IMR-90 (cell line): ENCODE results near the gene TOGARAM2. TPM values are rescaled to one million over a fixed set of nuclear protein-coding genes. Genes with fewer than 3 reads are reported as not detected.

Experiments used
- ATAC-seq: fragments of 200-7000 bp; cut with Tn5 transposase; 2 replicates; pipeline ENCODE4 v1.9.1; 2020; ENCODE audit warnings: low read depth, mild to moderate bottlenecking, moderate library complexity
- BruUV-seq: library from RNA; stranded (reverse); fragments of 400-500 nt; replicated peaks from 2 replicates; lab custom pipeline; 2021; lab: Mats Ljungman, UMichigan
- CTCF ChIA-PET: fragments of 300-600 bp; formaldehyde crosslinking; extraction: SDS; loops from one replicate; lab custom pipeline; 2021; ENCODE audit warnings: antibody characterized with exemption; lab: Yijun Ruan, JAX
- POLR2A ChIA-PET: fragments of 300-600 bp; sonication (Branson Sonifier 250); formaldehyde crosslinking; loops from one replicate; lab custom pipeline; 2022; ENCODE audit warnings: antibody characterized with exemption; ENCODE audit not compliant: unreplicated experiment; lab: Charles Lee
- DNase-seq: peaks from one replicate; pipeline ENCODE4 v3.0.0; 2013
- H2AFZ ChIP-seq: replicated peaks from 2 replicates; pipeline ENCODE3; 2013; ENCODE audit warnings: low read length, mild to moderate bottlenecking; ENCODE audit not compliant: poor library complexity
- H2AK5ac ChIP-seq: 2 replicates; pipeline ENCODE4 v1.6.1; 2013; ENCODE audit warnings: low read depth, low read length, inconsistent platforms
- H2AK9ac ChIP-seq: replicated peaks from 2 replicates; pipeline ENCODE3; 2013; ENCODE audit warnings: mild to moderate bottlenecking, low read depth, low read length, moderate library complexity; ENCODE audit not compliant: poor library complexity
- H2BK120ac ChIP-seq: 2 replicates; pipeline ENCODE4 v1.6.1; 2013; ENCODE audit warnings: low read depth, low read length, inconsistent platforms
- H2BK15ac ChIP-seq: 3 replicates; pipeline ENCODE4 v1.6.1; 2013; ENCODE audit warnings: low read depth, low read length, inconsistent platforms
- H2BK20ac ChIP-seq: 2 replicates; pipeline ENCODE4 v1.6.1; 2013; ENCODE audit warnings: low read depth, mild to moderate bottlenecking, inconsistent platforms, low read length, moderate library complexity
- H2BK5ac ChIP-seq: 2 replicates; pipeline ENCODE4 v1.6.1; 2013; ENCODE audit warnings: mild to moderate bottlenecking, low read depth, low read length, inconsistent platforms; ENCODE audit not compliant: poor library complexity, severe bottlenecking
- H3K14ac ChIP-seq: replicated peaks from 2 replicates; pipeline ENCODE4 v1.6.1; 2013; ENCODE audit warnings: low read depth, low read length, inconsistent platforms
- H3K18ac ChIP-seq: 2 replicates; pipeline ENCODE4 v1.6.1; 2013; ENCODE audit warnings: low read depth, low read length, control low read depth
- H3K23ac ChIP-seq: 2 replicates; pipeline ENCODE4 v1.6.1; 2013; ENCODE audit warnings: low read depth, low read length, inconsistent platforms
- H3K27ac ChIP-seq: 2 replicates; pipeline ENCODE4 v1.5.1; 2013; ENCODE audit warnings: mild to moderate bottlenecking, control low read depth, low read length; ENCODE audit not compliant: insufficient read depth
- H3K27me3 ChIP-seq: 2 replicates; pipeline ENCODE4 v1.6.1; 2013; ENCODE audit warnings: low read length; ENCODE audit not compliant: control insufficient read depth, insufficient read depth
- H3K36me3 ChIP-seq: 2 replicates; pipeline ENCODE4 v1.6.1; 2013; ENCODE audit warnings: low read length, mixed read lengths; ENCODE audit not compliant: control insufficient read depth, insufficient read depth
- H3K4ac ChIP-seq: 2 replicates; pipeline ENCODE4 v1.6.1; 2013; ENCODE audit warnings: low read depth, low read length, inconsistent platforms
- H3K4me1 ChIP-seq: 2 replicates; pipeline ENCODE4 v1.6.1; 2013; ENCODE audit warnings: low read length, mixed read lengths; ENCODE audit not compliant: control insufficient read depth, insufficient read depth
- H3K4me2 ChIP-seq: 2 replicates; pipeline ENCODE4 v1.6.1; 2013; ENCODE audit warnings: low read depth, mild to moderate bottlenecking, control low read depth, low read length, moderate library complexity
- H3K4me3 ChIP-seq: 2 replicates; pipeline ENCODE4 v1.5.1; 2013; ENCODE audit warnings: low read depth, mild to moderate bottlenecking, control low read depth, low read length, moderate library complexity; ENCODE audit not compliant: insufficient read depth
- H3K56ac ChIP-seq: 2 replicates; pipeline ENCODE4 v1.6.1; 2013; ENCODE audit warnings: low read length, inconsistent platforms; ENCODE audit not compliant: insufficient read depth; ENCODE audit errors: extremely low read depth
- H3K79me1 ChIP-seq, 2 experiments: 2 replicates each; pipeline ENCODE4 v1.6.1; 2013; ENCODE audit warnings: low read length in 2 of 2, inconsistent platforms in 1 of 2, low read depth in 1 of 2
- H3K9ac ChIP-seq: 2 replicates; pipeline ENCODE4 v1.6.1; 2013; ENCODE audit warnings: low read depth, low read length, control low read depth
- H3K9me1 ChIP-seq: 2 replicates; pipeline ENCODE4 v1.6.1; 2013; ENCODE audit warnings: low read length, inconsistent platforms; ENCODE audit not compliant: insufficient read depth
- H3K9me3 ChIP-seq: 2 replicates; pipeline ENCODE4 v1.6.1; 2013; ENCODE audit warnings: low read length; ENCODE audit not compliant: control insufficient read depth, insufficient read depth
- H4K20me1 ChIP-seq: 2 replicates; pipeline ENCODE4 v1.6.1; 2013; ENCODE audit warnings: low read length, inconsistent platforms; ENCODE audit not compliant: insufficient read depth
- H4K5ac ChIP-seq: 2 replicates; pipeline ENCODE4 v1.6.1; 2013; ENCODE audit warnings: mild to moderate bottlenecking, low read depth, low read length, control low read depth
- H4K8ac ChIP-seq, 2 experiments: 2 replicates each; pipeline ENCODE4 v1.6.1; 2013; ENCODE audit warnings: low read depth in 2 of 2, low read length in 2 of 2, control low read depth in 1 of 2, inconsistent platforms in 1 of 2
- H4K91ac ChIP-seq: 2 replicates; pipeline ENCODE4 v1.6.1; 2013; ENCODE audit warnings: low read depth, low read length, inconsistent platforms; ENCODE audit not compliant: insufficient read depth
- BHLHE40 ChIP-seq: fragments of 150-350 bp; IDR thresholded peaks from 2 replicates; pipeline ENCODE4 v1.6.1; 2016; ENCODE audit warnings: mild to moderate bottlenecking, low read depth, low read length
- CHD1 ChIP-seq: IDR thresholded peaks from 2 replicates; pipeline ENCODE4 v1.6.1; 2012; ENCODE audit warnings: low read depth, low read length, improper control_type of control experiment
- CTCF ChIP-seq: conservative IDR thresholded peaks from 2 replicates; pipeline ENCODE4 v1.5.1; 2012; ENCODE audit warnings: mild to moderate bottlenecking, low read depth, low read length, improper control_type of control experiment
- MAFK ChIP-seq: IDR thresholded peaks from 2 replicates; pipeline ENCODE4 v1.6.1; 2012; ENCODE audit warnings: low read depth, low read length, improper control_type of control experiment
- MXI1 ChIP-seq: IDR thresholded peaks from 2 replicates; pipeline ENCODE4 v1.6.1; 2012; ENCODE audit warnings: low read depth, mild to moderate bottlenecking, low read length, moderate library complexity, borderline replicate concordance
- NFE2L2 ChIP-seq: fragments of 150-350 bp; IDR thresholded peaks from 2 replicates; pipeline ENCODE4 v1.6.1; 2016; ENCODE audit warnings: low read depth, mild to moderate bottlenecking, low read length
- RCOR1 ChIP-seq: IDR thresholded peaks from 2 replicates; pipeline ENCODE4 v1.6.1; 2012; ENCODE audit warnings: mild to moderate bottlenecking, low read length, improper control_type of control experiment; ENCODE audit not compliant: insufficient replicate concordance
- RFX5 ChIP-seq: IDR thresholded peaks from 2 replicates; pipeline ENCODE4 v1.8.0; 2012; ENCODE audit warnings: low read depth, mild to moderate bottlenecking, low read length, moderate library complexity
- WGBS, 2 experiments: methylation state at CpG; one replicate each; pipeline versions ENCODE4 v1.1.5 to v1.1.7; 2013; ENCODE audit warnings: missing lambda C conversion rate in 2 of 2; ENCODE audit not compliant: insufficient read length in 1 of 2; ENCODE audit errors: extremely low coverage in 2 of 2; 5-methylcytosine and 5-hydroxymethylcytosine counted together
- dilution Hi-C: fragments of 300-500 bp; cut with HindIII; formaldehyde crosslinking; loops from one replicate; pipeline ENCODE4 v1.14.3; 2018; ENCODE audit warnings: low sequenced_read_pairs; ENCODE audit not compliant: unreplicated experiment
- in situ Hi-C: fragments of 300-500 bp; cut with MboI; formaldehyde crosslinking; loops from 3 replicates; pipeline ENCODE4 v1.14.3; 2019; ENCODE audit warnings: low sequenced_read_pairs, inconsistent platforms, mixed read lengths
- intact Hi-C: fragments of 100-400 bp; cut with micrococcal nuclease; formaldehyde crosslinking; loops from 2 replicates; pipeline ENCODE4 v1.10.0; 2022
- polyA plus RNA-seq, 3 experiments: library from polyadenylated mRNA; depleted of rRNA; stranded (reverse); fragments of >200 nt; gene quantifications; 2 replicates each; pipeline ENCODE4 v1.2.3, GENCODE V29; 2012; ENCODE audit warnings: low replicate concordance in 1 of 3
- total RNA-seq: library from RNA; depleted of rRNA; stranded (reverse); fragments of >200 nt; gene quantifications from 2 replicates; pipeline ENCODE4 v1.2.3, GENCODE V29; 2012

Gene TOGARAM2
- total and polyA plus RNA-seq, 2 of the 4 experiments (the other 2 are of a cell fraction) = under 0.01 to 0.38 TPM

- TF ChIP-seq RCOR1 = no peak
Observed at GRCh38 chr2:28993206-28993960, 12.3 kb downstream of the TOGARAM2 start (continued).

GRCh38 chr2:28994074-28994473, 13.0 kb downstream of the TOGARAM2 start:
- no peak overlapping the region for H3K9ac ChIP-seq
- no peak overlapping the region for H3K4ac ChIP-seq
- no peak overlapping the region for H3K18ac ChIP-seq
- no peak overlapping the region for H4K91ac ChIP-seq
- H2BK20ac ChIP-seq = no peak overlapping the region
- H2BK5ac ChIP-seq = no peak overlapping the region
- H3K9me1 ChIP-seq = peaks cover 6% of the 10 kb centered on the region; the same call in 1 of the 2 replicates
- dilution Hi-C loops (no loop called here), in situ Hi-C loops (no loop called here), intact Hi-C loops (no loop called here)
- peaks cover 18% of the 10 kb centered on the region for H3K4me1 ChIP-seq
- no peak overlapping the region for H3K4me3 ChIP-seq
- H3K23ac ChIP-seq = no peak overlapping the region
- no peaks in the 10 kb centered on the region for H3K27me3 ChIP-seq
- H3K27ac ChIP-seq = no peak overlapping the region
- H2BK15ac ChIP-seq = no peak overlapping the region
- DNase-seq (no peak), ATAC-seq (no peak)
- 83% methylated on average over 4 of the region's 10 CpGs; no CpG with 5 or more reads in 1 of the 2 experiments for WGBS, 2 experiments
- H2BK120ac ChIP-seq = no peak overlapping the region
- H2AK9ac ChIP-seq = no peak overlapping the region
- TF ChIP-seq MXI1 (no peak), RCOR1 (no peak), CTCF (no peak), NFE2L2 (no peak), CHD1 (no peak), BHLHE40 (no peak), RFX5 (no peak), MAFK (no peak)
- H4K8ac ChIP-seq = no peak overlapping the region
- no peak overlapping the region for H4K5ac ChIP-seq
- POLR2A ChIA-PET = no interaction called here
- no peaks in the 10 kb centered on the region for H4K20me1 ChIP-seq
- no TSS peak for BruUV-seq
- no peaks in the 10 kb centered on the region for H3K79me1 ChIP-seq
- CTCF ChIA-PET = no interaction called here
- H2AFZ ChIP-seq = no peak overlapping the region
- peak overlapping the region; percentile 9; the same call in 1 of the 2 replicates for H2AK5ac ChIP-seq
- H3K14ac ChIP-seq = no peak overlapping the region
- no peaks in the 10 kb centered on the region for H3K9me3 ChIP-seq
- no peak overlapping the region for H3K4me2 ChIP-seq
- H3K56ac ChIP-seq = no peak overlapping the region
- H3K36me3 ChIP-seq = no peaks in the 10 kb centered on the region
